ENCODE data around the gene BNIP3. TPM values are rescaled to one million over a fixed set of nuclear protein-coding genes. Genes with fewer than 3 reads are reported as not detected.
A peak's percentile ranks its signal among the peaks of the same experiment; 100 is the strongest.

BNIP3 gene
- total RNA-seq, 1 experiment from 2014 or later = 57.1 TPM

DNA sequence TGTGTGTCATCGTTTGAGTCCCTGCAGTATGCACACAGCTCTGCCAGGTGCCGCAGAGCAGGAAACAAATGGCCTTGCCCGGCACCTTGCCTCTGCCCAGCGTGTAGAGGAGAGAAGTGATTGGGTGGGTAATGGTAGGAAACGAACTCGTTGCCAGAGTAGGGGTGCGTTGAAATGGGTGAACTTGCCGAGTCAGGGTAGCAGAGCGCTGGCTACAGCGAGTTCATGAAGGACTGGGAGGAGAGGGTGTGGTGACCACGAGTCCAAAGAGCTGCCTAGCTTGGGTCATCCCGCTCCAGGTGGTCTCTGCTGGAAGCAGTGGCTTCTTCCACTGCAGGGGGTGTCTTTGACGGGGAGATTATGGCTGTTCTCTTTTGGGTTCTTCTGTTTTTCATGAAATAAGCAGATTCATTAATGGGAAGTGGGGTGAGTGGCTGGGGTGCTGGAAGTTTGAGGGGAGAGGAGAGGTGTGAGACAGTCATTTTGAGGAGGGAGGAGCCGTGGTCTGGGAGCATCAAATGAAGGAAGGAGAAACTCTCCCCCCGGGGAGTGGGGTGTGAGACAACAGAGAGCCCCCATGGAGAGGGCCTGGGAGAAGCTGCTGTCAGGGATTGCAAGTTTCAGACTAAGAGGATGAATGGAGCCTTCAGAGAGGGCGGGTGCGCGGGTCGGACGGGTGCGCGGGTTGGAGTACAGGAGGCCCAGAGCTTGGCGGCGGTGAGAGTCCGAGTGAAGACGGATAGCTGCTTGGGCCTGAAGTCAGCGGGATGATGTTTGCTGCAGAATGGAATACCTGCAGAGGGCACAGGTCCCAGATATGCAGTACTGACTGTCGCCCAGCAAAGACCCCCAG, 54.8 kb downstream of the BNIP3 start:
- Mint-ChIP-seq H3K27me3 (ENCODE audit: low read depth) (no peaks in the 10 kb centered on the region), H3K27ac (peak overlapping the region; percentile 7 to 85 (median 48)), H3K4me3 (no peak overlapping the region), H3K36me3 (ENCODE audit: insufficient read depth in 1 of 3, low read depth in 3 of 3) (peaks cover 4 to 5% (median 4%) of the 10 kb centered on the region in 3 experiments; a peak in 3 of 7 replicates), H3K9me3 (peaks cover 0 to 6% of the 10 kb centered on the region in 2 experiments; a peak in 2 of 5 replicates), H3K4me1 (peaks cover 68 to 71% of the 10 kb centered on the region in 2 experiments)
- Histone ChIP-seq H3K14ac (ENCODE audit: insufficient read depth, low read length) (no peak overlapping the region; the same call in 1 of the 2 replicates), H3K27ac (ENCODE audit: insufficient read length, low read depth, low read length) (no peak overlapping the region), H2BK120ac (ENCODE audit: low read depth, low read length, poor library complexity, severe bottlenecking) (no peak overlapping the region), H2BK12ac (ENCODE audit: insufficient read length, low read depth, low read length) (no peak overlapping the region), H2BK5ac (ENCODE audit: insufficient read length, low read length) (no peak overlapping the region), H2BK20ac (ENCODE audit: low read depth, low read length, poor library complexity, severe bottlenecking) (no peak overlapping the region), H4K5ac (ENCODE audit: insufficient read length, low read depth, low read length) (no peak overlapping the region), H3K4me1 (ENCODE audit: insufficient read depth, low read length) (peaks cover 8% of the 10 kb centered on the region; the same call in 1 of the 2 replicates), H3K23ac (ENCODE audit: insufficient read length, low read depth, low read length) (no peak overlapping the region), H3K4me2 (ENCODE audit: insufficient read depth, insufficient read length, low read length) (no peak overlapping the region), H4K8ac (replicated peaks; ENCODE audit: insufficient read length, low read depth, low read length) (no peak overlapping the region), H4K91ac (ENCODE audit: insufficient read length, low read depth, low read length) (no peak overlapping the region), H3K79me1 (ENCODE audit: insufficient read depth, low read depth, low read length, poor library complexity, severe bottlenecking) (peaks cover 20% of the 10 kb centered on the region), H2BK15ac (ENCODE audit: low read depth, low read length) (no peak overlapping the region), H3K18ac (ENCODE audit: insufficient read length, low read depth, low read length) (no peak overlapping the region), H3K79me2 (ENCODE audit: insufficient read depth, low read length) (peaks cover 52% of the 10 kb centered on the region; the same call in 1 of the 2 replicates), H3K23me2 (ENCODE audit: insufficient read length, low read depth, low read length, poor library complexity, severe bottlenecking) (no peaks in the 10 kb centered on the region), H2AFZ (ENCODE audit: low read length) (no peak overlapping the region), H3K56ac (ENCODE audit: insufficient read length, low read depth, low read length) (no peak overlapping the region), H3K4ac (ENCODE audit: low read depth, low read length) (no peak overlapping the region), H3T11ph (ENCODE audit: low read length) (no peak overlapping the region), H4K20me1 (ENCODE audit: control insufficient read depth, insufficient read depth, insufficient read length) (peaks cover 6% of the 10 kb centered on the region), H3K9ac (ENCODE audit: extremely low read depth, insufficient read length, low read length) (no peak overlapping the region), H3K9me3 (ENCODE audit: control insufficient read depth, low read depth, low read length) (no peaks in the 10 kb centered on the region), H2AK5ac (ENCODE audit: insufficient read length, low read length) (no peak overlapping the region), H3K27me3 (ENCODE audit: insufficient read depth, low read length) (no peaks in the 10 kb centered on the region)
- no CpG with 5 or more reads among the region's 28 CpGs for WGBS (ENCODE audit: extremely low coverage, insufficient read length, low lambda C conversion rate)
- TF ChIP-seq, protein P1, sequence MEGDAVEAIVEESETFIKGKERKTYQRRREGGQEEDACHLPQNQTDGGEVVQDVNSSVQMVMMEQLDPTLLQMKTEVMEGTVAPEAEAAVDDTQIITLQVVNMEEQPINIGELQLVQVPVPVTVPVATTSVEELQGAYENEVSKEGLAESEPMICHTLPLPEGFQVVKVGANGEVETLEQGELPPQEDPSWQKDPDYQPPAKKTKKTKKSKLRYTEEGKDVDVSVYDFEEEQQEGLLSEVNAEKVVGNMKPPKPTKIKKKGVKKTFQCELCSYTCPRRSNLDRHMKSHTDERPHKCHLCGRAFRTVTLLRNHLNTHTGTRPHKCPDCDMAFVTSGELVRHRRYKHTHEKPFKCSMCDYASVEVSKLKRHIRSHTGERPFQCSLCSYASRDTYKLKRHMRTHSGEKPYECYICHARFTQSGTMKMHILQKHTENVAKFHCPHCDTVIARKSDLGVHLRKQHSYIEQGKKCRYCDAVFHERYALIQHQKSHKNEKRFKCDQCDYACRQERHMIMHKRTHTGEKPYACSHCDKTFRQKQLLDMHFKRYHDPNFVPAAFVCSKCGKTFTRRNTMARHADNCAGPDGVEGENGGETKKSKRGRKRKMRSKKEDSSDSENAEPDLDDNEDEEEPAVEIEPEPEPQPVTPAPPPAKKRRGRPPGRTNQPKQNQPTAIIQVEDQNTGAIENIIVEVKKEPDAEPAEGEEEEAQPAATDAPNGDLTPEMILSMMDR (conservative IDR thresholded peaks at IDR 0.05) = no peak
- no peak for DNase-seq
